Urothelium cell line (cell line): ENCODE results near the gene NHLRC2.
"Not testable (repeated sequence)": the region's sequence is repeated elsewhere in the genome, so short reads cannot be mapped to it uniquely, and the experiment has no call there.

Experiments
- DNase-seq: peaks from one replicate; pipeline ENCODE4 v3.0.0; 2011; ENCODE audit warnings: low spot score, mixed read lengths
- FAIRE-seq: peaks from 2 replicates; lab custom pipeline; 2011; peaks lifted over from hg19 to GRCh38; lab: Jason Lieb, UNC

The NHLRC2 gene

GRCh38 chr10:113937258-113937657, 82.8 kb downstream of the NHLRC2 start:
- no peak for DNase-seq
- no peak for FAIRE-seq

- no peak for FAIRE-seq
- DNase-seq, result no peak
These were observed 83.3 kb downstream of the NHLRC2 start for GRCh38 chr10:113937756-113938155.

GRCh38 chr10:113939212-113939860, 84.9 kb downstream of the NHLRC2 start:
- DNase-seq, result no peak
- no peak for FAIRE-seq

GRCh38 chr10:113941140-113941539, 86.7 kb downstream of the NHLRC2 start:
- DNase-seq, result no peak
- FAIRE-seq, result no peak

- DNase-seq, FAIRE-seq: not testable (repeated sequence)
These were observed 88.7 kb downstream of the NHLRC2 start for GRCh38 chr10:113943196-113943595.

- DNase-seq (peak; percentile 66), FAIRE-seq (no peak)
These were observed 90.7 kb downstream of the NHLRC2 start for GRCh38 chr10:113945075-113945686.

GRCh38 chr10:113945687-113946085, 91.2 kb downstream of the NHLRC2 start:
- FAIRE-seq, result no peak
- no peak for DNase-seq

GRCh38 chr10:113947184-113948041, 93.0 kb downstream of the NHLRC2 start:
- FAIRE-seq (no peak), DNase-seq (peak; percentile 31)

GRCh38 chr10:113948048-113948447, 93.6 kb downstream of the NHLRC2 start:
- FAIRE-seq, result no peak
- DNase-seq, result no peak

GRCh38 chr10:113950268-113950667, 95.8 kb downstream of the NHLRC2 start:
- no peak for FAIRE-seq
- no peak for DNase-seq

GRCh38 chr10:113953505-113954272, 99.2 kb downstream of the NHLRC2 start:
- no peak for FAIRE-seq
- no peak for DNase-seq

GRCh38 chr10:113954409-113954808, 99.9 kb downstream of the NHLRC2 start:
- FAIRE-seq (no peak), DNase-seq (no peak)

- FAIRE-seq, result no peak
- DNase-seq, result peak; percentile 20
These were observed 102.6 kb downstream of the NHLRC2 start for GRCh38 chr10:113957013-113957412.

GRCh38 chr10:113958631-113959382, 104.3 kb downstream of the NHLRC2 start:
- FAIRE-seq, result peak; percentile 81

GRCh38 chr10:113959383-113959760, 104.9 kb downstream of the NHLRC2 start:
- DNase-seq (peak; percentile 10), FAIRE-seq (no peak)

More at GRCh38 chr10:113958631-113959382, 104.3 kb downstream of the NHLRC2 start:
- DNase-seq, result peak; percentile 86

GRCh38 chr10:113960617-113961181, 106.2 kb downstream of the NHLRC2 start:
- DNase-seq (peak; percentile 27), FAIRE-seq (no peak)

- DNase-seq (no peak), FAIRE-seq (peak; percentile 9)
These were observed 106.9 kb downstream of the NHLRC2 start for GRCh38 chr10:113961182-113962031.

GRCh38 chr10:113965077-113965476, 110.6 kb downstream of the NHLRC2 start:
- FAIRE-seq (no peak), DNase-seq (no peak)

GRCh38 chr10:113965683-113966082, 111.2 kb downstream of the NHLRC2 start:
- DNase-seq (no peak), FAIRE-seq (no peak)
